OCI-LY3 (cell line): ENCODE measurements around the gene COL4A2.

Experiments
- H2AFZ ChIP-seq: fragments of 200-600, 300-600 bp; shearing (Covaris generic); 2 replicates; pipeline ENCODE4 v1.6.0; 2014; ENCODE audit warnings: antibody characterized with exemption, low read depth, low read length
- H3K27ac ChIP-seq: fragments of 200-600, 300-600 bp; sonication (generic); 2 replicates; pipeline ENCODE4 v1.5.1; 2014; ENCODE audit warnings: mild to moderate bottlenecking, low read length, moderate library complexity, mixed read lengths
- H3K27me3 ChIP-seq: fragments of 200-600, 300-600 bp; sonication (generic); 2 replicates; pipeline ENCODE4 v1.6.1; 2014; ENCODE audit warnings: low read depth, low read length, mixed read lengths
- H3K36me3 ChIP-seq: fragments of 200-600, 300-600 bp; sonication (generic); replicated peaks from 2 replicates; pipeline ENCODE3; 2014; ENCODE audit warnings: low read depth, low read length, mixed read lengths
- H3K4me1 ChIP-seq: fragments of 300-600, 200-600 bp; sonication (generic); 2 replicates; pipeline ENCODE4 v1.6.1; 2014; ENCODE audit warnings: low read length, mixed read lengths
- H3K4me2 ChIP-seq: fragments of 200-600, 300-600 bp; sonication (generic); 2 replicates; pipeline ENCODE4 v1.6.1; 2014; ENCODE audit warnings: low read length, mixed read lengths
- H3K4me3 ChIP-seq: fragments of 300-600, 200-600 bp; sonication (generic); 2 replicates; pipeline ENCODE4 v1.5.1; 2014; ENCODE audit warnings: antibody characterized with exemption, mild to moderate bottlenecking, low read length, moderate library complexity
- H3K79me2 ChIP-seq: fragments of 300-600, 200-600 bp; shearing (Covaris generic); 2 replicates; pipeline ENCODE4 v1.6.1; 2014; ENCODE audit warnings: mild to moderate bottlenecking, low read length, mixed read lengths
- H3K9ac ChIP-seq: fragments of 300-600, 200-600 bp; shearing (Covaris generic); 2 replicates; pipeline ENCODE4 v1.6.0; 2014; ENCODE audit warnings: mild to moderate bottlenecking, low read length, moderate library complexity
- H3K9me3 ChIP-seq: fragments of 200-600, 300-600 bp; shearing (Covaris generic); 2 replicates; pipeline ENCODE4 v1.6.1; 2014; ENCODE audit warnings: low read length, mixed read lengths; ENCODE audit not compliant: insufficient read depth
- H4K20me1 ChIP-seq: fragments of 200-600, 300-600 bp; sonication (generic); 2 replicates; pipeline ENCODE4 v1.6.1; 2016; ENCODE audit warnings: low read length, mixed read lengths; ENCODE audit not compliant: insufficient read depth
- EZH2phosphoT487 ChIP-seq: fragments of 200-600 bp; shearing (Covaris generic); IDR thresholded peaks from 2 replicates; pipeline ENCODE4 v1.6.1; 2018; ENCODE audit warnings: antibody characterized with exemption, mixed run types, low read depth
- TF ChIP-seq, protein P1 (sequence below): fragments of 200-600, 300-600 bp; sonication (generic); IDR thresholded peaks from 2 replicates; pipeline ENCODE4 v1.5.1; 2014; ENCODE audit warnings: antibody characterized with exemption, low read length, low read depth

Gene COL4A2

DNA sequence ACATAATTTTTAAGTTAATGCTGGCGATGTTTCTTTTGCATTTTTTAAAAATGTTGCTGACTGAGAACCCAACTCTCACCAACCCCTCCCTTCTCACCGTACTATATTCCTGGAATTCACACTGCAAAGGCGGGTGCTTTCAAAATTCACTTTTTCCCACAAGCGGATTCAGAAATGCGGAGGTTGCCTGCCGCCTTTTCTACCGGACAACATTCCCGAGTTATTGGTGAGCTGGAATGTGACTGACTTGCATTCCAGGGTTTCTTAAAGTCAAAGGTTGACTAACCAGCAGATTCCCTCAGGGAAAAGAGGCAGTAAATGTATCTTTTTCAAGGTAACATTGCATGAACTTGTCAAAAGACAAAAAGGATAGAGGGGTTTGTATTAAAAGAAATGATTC is 141.1 kb downstream of the COL4A2 start:
- H3K4me3 ChIP-seq: no peak overlapping the region
- no peaks in the 10 kb centered on the region for H3K9me3 ChIP-seq
- no peak for TF ChIP-seq EZH2phosphoT487
- no peak overlapping the region for H2AFZ ChIP-seq
- H3K79me2 ChIP-seq: no peaks in the 10 kb centered on the region
- no peaks in the 10 kb centered on the region for H4K20me1 ChIP-seq
- H3K36me3 ChIP-seq: no peaks in the 10 kb centered on the region
- H3K27ac ChIP-seq: no peak overlapping the region
- H3K27me3 ChIP-seq: peaks cover 39% of the 10 kb centered on the region
- H3K9ac ChIP-seq: no peak overlapping the region
- H3K4me1 ChIP-seq: peaks cover 20% of the 10 kb centered on the region
- no peak overlapping the region for H3K4me2 ChIP-seq

DNA sequence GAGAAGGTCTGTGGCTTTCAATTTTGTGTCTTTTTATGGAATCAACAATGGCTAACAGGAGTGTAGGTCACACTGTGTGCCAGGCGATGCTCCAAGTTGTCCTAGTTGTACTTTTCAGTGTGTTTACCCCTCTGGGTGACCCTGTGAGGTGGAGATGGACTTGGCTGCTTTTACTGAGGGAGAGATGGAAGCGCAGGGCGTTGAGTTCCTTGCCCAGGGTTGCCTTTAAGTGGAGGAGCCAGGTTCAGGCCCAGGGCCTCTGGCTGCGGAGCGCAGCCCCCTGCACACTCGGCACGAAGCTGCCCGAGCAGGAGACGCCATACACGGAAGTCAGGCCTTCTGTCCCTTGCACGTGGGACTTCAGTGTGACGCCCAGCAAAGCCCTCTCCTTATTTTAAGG is 141.6 kb downstream of the COL4A2 start:
- H4K20me1 ChIP-seq: no peaks in the 10 kb centered on the region
- H3K79me2 ChIP-seq: no peaks in the 10 kb centered on the region
- H3K4me2 ChIP-seq: no peak overlapping the region
- peaks cover 39% of the 10 kb centered on the region for H3K27me3 ChIP-seq
- peaks cover 19% of the 10 kb centered on the region for H3K4me1 ChIP-seq
- H2AFZ ChIP-seq: no peak overlapping the region
- H3K9ac ChIP-seq: no peak overlapping the region
- H3K36me3 ChIP-seq: no peaks in the 10 kb centered on the region
- TF ChIP-seq EZH2phosphoT487: no peak
- TF ChIP-seq, protein P1, sequence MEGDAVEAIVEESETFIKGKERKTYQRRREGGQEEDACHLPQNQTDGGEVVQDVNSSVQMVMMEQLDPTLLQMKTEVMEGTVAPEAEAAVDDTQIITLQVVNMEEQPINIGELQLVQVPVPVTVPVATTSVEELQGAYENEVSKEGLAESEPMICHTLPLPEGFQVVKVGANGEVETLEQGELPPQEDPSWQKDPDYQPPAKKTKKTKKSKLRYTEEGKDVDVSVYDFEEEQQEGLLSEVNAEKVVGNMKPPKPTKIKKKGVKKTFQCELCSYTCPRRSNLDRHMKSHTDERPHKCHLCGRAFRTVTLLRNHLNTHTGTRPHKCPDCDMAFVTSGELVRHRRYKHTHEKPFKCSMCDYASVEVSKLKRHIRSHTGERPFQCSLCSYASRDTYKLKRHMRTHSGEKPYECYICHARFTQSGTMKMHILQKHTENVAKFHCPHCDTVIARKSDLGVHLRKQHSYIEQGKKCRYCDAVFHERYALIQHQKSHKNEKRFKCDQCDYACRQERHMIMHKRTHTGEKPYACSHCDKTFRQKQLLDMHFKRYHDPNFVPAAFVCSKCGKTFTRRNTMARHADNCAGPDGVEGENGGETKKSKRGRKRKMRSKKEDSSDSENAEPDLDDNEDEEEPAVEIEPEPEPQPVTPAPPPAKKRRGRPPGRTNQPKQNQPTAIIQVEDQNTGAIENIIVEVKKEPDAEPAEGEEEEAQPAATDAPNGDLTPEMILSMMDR: no peak
- H3K27ac ChIP-seq: no peak overlapping the region
- no peaks in the 10 kb centered on the region for H3K9me3 ChIP-seq
- no peak overlapping the region for H3K4me3 ChIP-seq

DNA sequence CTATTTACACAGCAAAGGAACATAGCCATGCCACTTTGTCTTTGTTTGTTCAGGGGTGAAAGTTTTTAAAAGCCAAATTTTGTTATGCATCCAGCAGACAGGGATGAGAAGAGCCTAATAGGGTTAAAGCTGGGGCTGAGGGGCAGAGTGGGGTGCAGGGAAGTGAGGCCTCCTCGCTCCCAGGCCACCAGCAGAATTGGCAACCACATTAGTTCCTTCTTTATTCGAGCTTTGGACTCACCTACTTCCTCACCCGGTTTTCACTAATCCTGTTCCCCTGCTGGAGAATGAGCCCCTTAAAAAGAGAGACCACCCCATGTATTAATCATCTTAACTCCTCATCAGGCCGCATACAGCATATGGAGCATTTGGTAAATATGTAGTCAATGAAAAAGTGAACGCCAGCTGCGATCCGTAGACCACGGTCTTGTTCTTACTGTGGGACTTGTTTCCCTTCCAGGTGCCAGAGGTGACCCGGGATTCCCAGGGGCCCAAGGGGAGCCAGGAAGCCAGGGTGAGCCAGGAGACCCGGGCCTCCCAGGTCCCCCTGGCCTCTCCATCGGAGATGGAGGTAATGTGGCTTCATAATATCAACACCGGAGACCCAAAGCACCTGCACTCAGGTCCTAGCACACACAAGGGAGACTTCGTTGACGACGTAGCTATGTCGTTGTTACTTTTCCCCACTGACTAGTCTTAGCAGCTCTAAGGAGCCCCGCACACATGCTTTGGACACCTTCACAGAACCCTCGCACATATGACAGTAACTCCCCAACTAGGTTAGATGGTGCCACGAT is 142.3 kb downstream of the COL4A2 start:
- Histone ChIP-seq H3K4me2 (no peak overlapping the region), H3K9me3 (no peaks in the 10 kb centered on the region), H4K20me1 (no peaks in the 10 kb centered on the region), H2AFZ (no peak overlapping the region), H3K79me2 (no peaks in the 10 kb centered on the region), H3K27ac (no peak overlapping the region), H3K36me3 (no peaks in the 10 kb centered on the region), H3K9ac (no peak overlapping the region), H3K4me1 (peaks cover 11% of the 10 kb centered on the region), H3K27me3 (peaks cover 40% of the 10 kb centered on the region), H3K4me3 (no peak overlapping the region)
- TF ChIP-seq, protein P1: no peak
- TF ChIP-seq EZH2phosphoT487: no peak

DNA sequence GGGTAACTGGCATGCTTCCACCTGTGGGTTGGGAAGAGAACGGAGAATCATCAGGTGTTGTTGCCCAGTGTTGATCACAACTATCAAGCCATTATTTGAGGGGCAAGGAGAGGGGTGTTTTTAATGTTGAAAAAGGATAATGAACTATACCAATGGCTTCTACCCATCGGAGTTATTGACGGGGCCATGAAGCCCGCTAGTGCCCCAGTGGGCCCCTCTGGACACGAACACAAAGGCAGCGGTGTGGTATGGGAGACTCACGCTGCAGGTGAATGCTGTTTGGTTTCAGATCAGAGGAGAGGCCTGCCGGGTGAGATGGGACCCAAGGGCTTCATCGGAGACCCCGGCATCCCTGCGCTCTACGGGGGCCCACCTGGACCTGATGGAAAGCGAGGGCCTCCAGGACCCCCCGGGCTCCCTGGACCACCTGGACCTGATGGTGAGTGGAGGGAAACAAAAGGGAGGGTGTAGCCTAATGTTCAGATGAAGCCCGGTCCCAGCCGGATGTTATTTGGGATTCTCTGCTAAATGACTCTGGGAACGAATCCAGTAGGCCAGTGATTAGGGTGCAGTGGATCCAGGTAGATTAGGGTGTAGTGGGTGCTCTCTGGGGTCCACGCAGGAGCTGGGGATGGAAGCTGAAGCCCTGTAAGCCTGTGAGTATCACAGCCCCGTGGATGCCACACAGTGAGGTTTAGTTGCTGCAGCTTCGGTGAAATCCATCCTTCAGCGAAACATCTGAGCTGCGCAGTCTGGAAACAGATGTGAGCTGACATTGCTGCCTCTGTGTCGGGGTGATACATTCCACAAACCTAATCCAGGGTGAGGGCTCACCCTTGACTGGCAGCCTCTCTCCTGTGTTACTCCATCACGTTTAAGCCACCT is 143.2 kb downstream of the COL4A2 start:
- Histone ChIP-seq H3K9me3 (no peaks in the 10 kb centered on the region), H3K27me3 (peaks cover 44% of the 10 kb centered on the region), H3K4me3 (no peak overlapping the region), H2AFZ (no peak overlapping the region), H3K27ac (no peak overlapping the region), H3K4me1 (peaks cover 13% of the 10 kb centered on the region), H3K79me2 (no peaks in the 10 kb centered on the region), H3K36me3 (no peaks in the 10 kb centered on the region), H3K9ac (no peak overlapping the region), H3K4me2 (no peak overlapping the region), H4K20me1 (no peaks in the 10 kb centered on the region)
- no peak for TF ChIP-seq EZH2phosphoT487
- TF ChIP-seq, protein P1: no peak
